HUES48 (cell line): Measurements from ENCODE around the gene GTPBP4.

ENCODE experiments used
- H3K27ac ChIP-seq: one replicate; pipeline ENCODE4 v1.7.0; 2013; ENCODE audit warnings: low read depth, low read length, inconsistent platforms
- H3K27me3 ChIP-seq: 2 replicates; pipeline ENCODE4 v1.6.1; 2013; ENCODE audit warnings: mild to moderate bottlenecking, low read length; ENCODE audit not compliant: control insufficient read depth, insufficient read depth
- H3K36me3 ChIP-seq: 2 replicates; pipeline ENCODE4 v1.6.1; 2013; ENCODE audit warnings: low read length; ENCODE audit not compliant: control insufficient read depth, insufficient read depth
- H3K4me1 ChIP-seq: 2 replicates; pipeline ENCODE4 v1.6.1; 2013; ENCODE audit warnings: mild to moderate bottlenecking, low read length; ENCODE audit not compliant: control insufficient read depth, insufficient read depth
- H3K4me3 ChIP-seq: 2 replicates; pipeline ENCODE4 v1.5.1; 2013; ENCODE audit warnings: mild to moderate bottlenecking, low read depth, low read length
- H3K9ac ChIP-seq: 2 replicates; pipeline ENCODE4 v1.6.1; 2013; ENCODE audit warnings: mild to moderate bottlenecking, low read depth, low read length, moderate library complexity
- H3K9me3 ChIP-seq: 2 replicates; pipeline ENCODE4 v1.6.1; 2013; ENCODE audit warnings: low read length; ENCODE audit not compliant: control insufficient read depth, insufficient read depth

GTPBP4 gene

DNA sequence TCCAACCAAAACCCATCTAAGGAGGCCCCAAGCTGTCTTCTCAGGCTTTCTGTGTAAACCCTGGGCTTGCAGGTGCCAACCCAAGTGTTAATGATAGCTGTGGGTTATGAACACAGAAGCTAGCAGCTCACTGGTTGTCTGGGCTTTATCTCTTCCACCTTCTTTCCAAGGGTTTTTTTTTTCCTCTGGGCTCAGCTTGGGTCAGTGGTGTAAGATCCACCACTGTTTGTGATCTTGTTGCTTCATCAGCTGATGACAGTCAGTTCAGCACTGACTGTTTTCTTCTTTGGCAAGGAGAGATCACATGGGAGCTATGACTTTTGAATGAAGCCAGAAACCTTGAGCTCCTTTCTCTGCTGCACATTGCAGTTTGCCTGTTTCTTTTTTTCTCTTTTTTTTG is 4.6 kb downstream of the GTPBP4 start:
- Histone ChIP-seq H3K9me3 (no peaks in the 10 kb centered on the region), H3K9ac (no peak overlapping the region), H3K4me3 (no peak overlapping the region), H3K27me3 (no peaks in the 10 kb centered on the region), H3K27ac (no peak overlapping the region), H3K36me3 (peaks cover 67% of the 10 kb centered on the region), H3K4me1 (peaks cover 3% of the 10 kb centered on the region; the same call in 1 of the 2 replicates)

DNA sequence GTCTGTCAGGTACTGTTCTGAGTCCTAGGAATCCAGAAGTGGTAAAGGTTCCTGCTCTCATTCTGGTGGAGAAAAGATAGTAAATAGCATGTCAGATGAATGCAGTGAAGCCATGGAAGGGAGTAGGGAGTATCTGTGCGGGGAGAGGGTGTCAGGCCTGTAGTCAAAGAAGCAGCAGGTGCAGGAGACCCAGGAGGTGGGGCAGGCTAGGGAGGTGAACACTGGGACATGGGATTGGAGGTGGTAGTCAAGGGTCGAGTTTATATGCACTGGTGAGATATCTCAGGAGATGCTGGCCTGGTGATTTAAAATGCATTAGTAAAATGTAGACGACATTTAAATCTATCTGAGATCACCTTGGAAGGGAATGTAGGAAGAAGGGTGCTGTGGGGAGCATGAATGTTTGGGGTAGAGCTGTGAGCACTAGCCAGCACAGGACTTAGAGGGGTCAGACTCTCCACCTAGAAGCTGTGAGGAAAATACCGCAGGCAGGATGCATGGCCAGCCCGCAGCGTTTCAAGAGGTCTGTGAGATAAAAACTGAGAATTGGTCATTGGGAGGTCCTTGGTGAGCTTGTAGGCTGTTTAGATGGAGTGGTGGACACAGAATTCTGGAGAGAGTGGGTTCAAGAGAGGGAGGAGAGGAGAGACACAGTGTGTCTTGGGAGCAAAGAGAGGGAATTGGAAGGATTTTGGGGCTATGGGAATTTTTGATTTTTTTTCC is 6.8 kb downstream of the GTPBP4 start:
- no peaks in the 10 kb centered on the region for H3K4me1 ChIP-seq
- no peak overlapping the region for H3K27ac ChIP-seq
- no peak overlapping the region for H3K4me3 ChIP-seq
- no peak overlapping the region for H3K9ac ChIP-seq
- H3K36me3 ChIP-seq = peaks cover 86% of the 10 kb centered on the region
- H3K9me3 ChIP-seq = no peaks in the 10 kb centered on the region
- no peaks in the 10 kb centered on the region for H3K27me3 ChIP-seq

DNA sequence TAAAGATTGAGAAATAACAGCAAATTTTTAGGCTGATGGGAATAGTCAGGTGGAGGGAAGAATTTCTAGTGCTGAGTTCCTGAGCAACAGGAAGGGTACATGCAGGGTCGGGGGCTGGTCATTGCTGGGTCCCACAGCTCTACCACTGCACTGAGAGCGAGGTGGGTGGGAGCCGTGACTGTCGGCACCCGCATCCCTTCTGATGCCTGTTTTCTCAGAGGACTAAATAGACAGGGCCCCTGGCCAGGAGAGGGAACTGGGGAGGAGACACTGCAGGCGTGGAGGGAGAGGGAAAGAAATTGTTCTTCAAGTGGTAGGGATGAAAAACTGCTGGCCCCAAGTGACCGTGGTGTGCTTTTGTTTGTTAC is 7.3 kb downstream of the GTPBP4 start:
- H3K27me3 ChIP-seq = no peaks in the 10 kb centered on the region
- H3K9me3 ChIP-seq = no peaks in the 10 kb centered on the region
- no peaks in the 10 kb centered on the region for H3K4me1 ChIP-seq
- no peak overlapping the region for H3K9ac ChIP-seq
- H3K4me3 ChIP-seq = no peak overlapping the region
- no peak overlapping the region for H3K27ac ChIP-seq
- H3K36me3 ChIP-seq = peaks cover 88% of the 10 kb centered on the region

DNA sequence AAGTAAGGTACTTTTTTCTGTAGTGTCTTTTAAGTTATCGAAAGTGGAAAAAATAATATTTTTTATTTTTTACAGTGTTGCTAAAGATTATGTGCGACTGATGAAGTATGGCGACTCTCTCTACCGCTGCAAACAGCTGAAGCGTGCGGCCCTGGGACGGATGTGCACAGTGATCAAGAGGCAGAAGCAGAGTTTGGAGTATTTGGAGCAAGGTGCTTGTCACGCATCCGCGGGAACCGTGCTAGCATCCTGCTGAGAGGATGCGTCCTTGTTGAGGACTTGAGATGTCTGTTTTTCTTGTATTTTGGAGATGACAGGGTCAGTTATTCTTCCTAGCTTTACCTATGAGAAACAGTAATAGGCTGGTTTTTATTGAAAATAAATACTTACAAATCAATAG is 7.8 kb downstream of the GTPBP4 start:
- Histone ChIP-seq H3K27me3 (no peaks in the 10 kb centered on the region), H3K9me3 (no peaks in the 10 kb centered on the region), H3K9ac (no peak overlapping the region), H3K36me3 (peaks cover 88% of the 10 kb centered on the region), H3K27ac (no peak overlapping the region), H3K4me1 (no peaks in the 10 kb centered on the region), H3K4me3 (no peak overlapping the region)

DNA sequence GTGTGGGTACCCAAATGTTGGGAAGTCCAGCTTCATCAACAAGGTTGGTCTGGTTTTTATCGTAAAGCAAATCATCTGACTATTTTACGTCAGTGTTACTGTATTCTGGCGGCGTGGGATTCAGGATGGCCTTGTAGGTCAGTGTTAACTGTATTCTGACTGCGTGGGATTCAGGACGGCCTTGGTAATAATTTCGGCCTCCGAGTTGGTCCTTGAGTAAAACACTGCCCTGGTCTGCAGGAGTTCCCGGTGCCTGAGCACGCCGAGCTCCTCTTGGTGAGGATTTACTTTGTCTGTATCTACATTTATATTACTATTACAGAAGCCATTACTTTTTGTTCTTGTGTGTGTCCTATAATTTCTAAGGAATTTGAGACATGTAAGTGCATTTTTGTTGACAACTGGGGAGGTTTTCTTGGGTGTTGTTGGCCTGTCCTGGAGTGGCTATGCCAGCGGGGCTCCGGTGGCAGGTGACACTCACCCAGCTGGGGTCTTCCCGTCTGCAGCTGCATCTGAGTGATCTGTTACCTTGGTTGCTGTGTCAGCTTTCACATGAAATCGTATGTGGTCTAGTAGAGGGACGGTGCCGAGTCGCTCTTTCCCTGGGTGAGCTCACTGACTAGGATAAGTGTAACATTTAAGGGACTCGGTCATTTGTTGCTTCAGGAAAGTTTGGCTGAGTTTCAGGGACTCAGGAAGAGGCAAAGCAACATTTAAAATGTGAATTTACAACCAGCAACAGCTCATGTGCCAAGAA is 9.2 kb downstream of the GTPBP4 start:
- H3K4me1 ChIP-seq = no peaks in the 10 kb centered on the region
- no peak overlapping the region for H3K9ac ChIP-seq
- no peaks in the 10 kb centered on the region for H3K27me3 ChIP-seq
- no peak overlapping the region for H3K4me3 ChIP-seq
- no peak overlapping the region for H3K27ac ChIP-seq
- H3K36me3 ChIP-seq = peaks cover 98% of the 10 kb centered on the region
- H3K9me3 ChIP-seq = no peaks in the 10 kb centered on the region

DNA sequence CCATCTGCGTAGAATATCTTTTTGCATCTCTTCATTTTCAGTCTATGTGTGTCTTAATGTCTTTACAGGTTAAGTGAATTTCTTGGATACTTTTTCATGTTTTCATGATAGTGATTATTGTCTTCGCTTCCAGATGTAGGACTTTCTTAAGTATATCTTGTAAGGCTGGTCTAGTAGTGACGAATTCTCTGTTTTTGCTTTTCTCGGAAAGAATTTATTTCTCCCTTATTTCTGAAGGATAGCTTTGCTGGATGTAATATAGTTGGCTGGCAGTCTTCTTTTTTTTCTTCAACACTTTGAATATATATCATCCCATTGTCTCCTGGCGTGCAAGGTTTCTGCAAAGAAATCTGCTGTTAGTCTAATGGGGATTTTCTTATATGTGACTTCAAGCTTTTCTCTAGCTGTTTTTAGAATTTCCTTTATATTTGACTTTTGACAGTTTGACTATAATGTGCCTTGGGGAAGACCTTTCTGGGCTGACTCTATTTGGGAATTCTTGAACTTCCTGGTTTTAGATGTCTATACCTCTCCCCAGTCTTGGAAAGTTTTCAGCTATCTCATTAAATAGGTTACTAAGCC is 14.3 kb downstream of the GTPBP4 start:
- Histone ChIP-seq H3K36me3 (peaks cover 97% of the 10 kb centered on the region), H3K27me3 (no peaks in the 10 kb centered on the region), H3K27ac (no peak overlapping the region), H3K4me3 (no peak overlapping the region), H3K4me1 (no peaks in the 10 kb centered on the region), H3K9me3 (no peaks in the 10 kb centered on the region), H3K9ac (no peak overlapping the region)

DNA sequence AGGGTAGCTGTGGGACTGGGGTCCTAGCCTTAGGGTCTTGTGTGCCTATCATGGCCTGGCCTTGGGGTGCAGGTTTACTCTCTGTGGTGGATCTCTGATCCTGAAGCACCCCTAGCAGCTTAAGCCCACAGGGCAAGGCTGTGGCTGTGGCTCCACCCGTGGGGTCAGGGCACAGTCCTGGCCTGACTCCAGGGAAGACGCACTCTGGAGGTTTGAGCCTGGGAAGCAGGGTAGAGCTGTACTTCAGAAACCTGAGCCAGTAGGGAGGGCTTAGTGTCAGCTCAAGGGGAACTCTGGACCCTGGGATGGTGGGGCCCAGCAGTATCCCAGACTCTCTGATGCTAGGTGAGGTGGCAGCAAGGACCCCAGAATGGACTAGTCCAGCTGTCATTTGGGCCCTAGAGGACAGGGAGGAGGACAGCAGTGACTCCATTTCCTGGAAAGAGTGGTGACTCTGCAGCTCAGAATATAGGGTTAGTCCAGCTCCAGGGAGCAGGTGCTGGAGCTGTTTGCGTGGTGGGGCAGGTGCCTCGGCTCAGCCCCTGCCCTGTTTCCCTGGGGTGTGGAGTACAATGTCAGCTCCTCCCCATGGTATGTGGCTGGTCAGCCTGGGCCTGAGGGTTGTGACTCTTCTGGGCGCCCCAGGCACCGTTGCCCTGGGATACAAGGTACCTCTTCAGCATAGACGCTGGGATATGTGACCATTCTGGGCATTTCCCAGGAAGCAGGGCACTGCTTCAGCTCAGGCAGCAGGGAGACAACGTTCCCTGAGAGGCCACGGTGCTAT is 15.8 kb downstream of the GTPBP4 start:
- H3K4me1 ChIP-seq = no peaks in the 10 kb centered on the region
- no peaks in the 10 kb centered on the region for H3K9me3 ChIP-seq
- no peak overlapping the region for H3K9ac ChIP-seq
- H3K36me3 ChIP-seq = peaks cover 97% of the 10 kb centered on the region
- no peaks in the 10 kb centered on the region for H3K27me3 ChIP-seq
- H3K27ac ChIP-seq = no peak overlapping the region
- H3K4me3 ChIP-seq = no peak overlapping the region

DNA sequence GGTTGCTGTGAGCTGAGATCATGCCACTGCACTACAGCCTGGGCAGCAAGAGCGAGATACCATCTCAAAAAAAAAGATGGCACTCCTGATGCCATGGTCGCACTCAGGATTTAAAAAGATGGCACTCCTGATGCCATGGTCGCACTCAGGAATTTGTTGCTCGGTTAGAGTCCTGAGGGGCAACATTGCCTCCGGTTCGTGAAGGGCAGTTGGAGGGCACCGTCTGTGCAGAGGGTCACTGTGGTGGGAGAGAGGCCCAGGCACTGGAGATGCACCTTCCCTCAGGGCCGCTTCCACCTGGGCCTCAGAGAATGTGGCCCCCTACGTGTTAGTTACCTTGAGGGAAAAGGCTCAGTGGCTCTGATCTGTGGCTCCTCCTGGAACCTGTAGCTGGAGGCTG is 18.3 kb downstream of the GTPBP4 start:
- no peaks in the 10 kb centered on the region for H3K9me3 ChIP-seq
- peaks cover 96% of the 10 kb centered on the region for H3K36me3 ChIP-seq

DNA sequence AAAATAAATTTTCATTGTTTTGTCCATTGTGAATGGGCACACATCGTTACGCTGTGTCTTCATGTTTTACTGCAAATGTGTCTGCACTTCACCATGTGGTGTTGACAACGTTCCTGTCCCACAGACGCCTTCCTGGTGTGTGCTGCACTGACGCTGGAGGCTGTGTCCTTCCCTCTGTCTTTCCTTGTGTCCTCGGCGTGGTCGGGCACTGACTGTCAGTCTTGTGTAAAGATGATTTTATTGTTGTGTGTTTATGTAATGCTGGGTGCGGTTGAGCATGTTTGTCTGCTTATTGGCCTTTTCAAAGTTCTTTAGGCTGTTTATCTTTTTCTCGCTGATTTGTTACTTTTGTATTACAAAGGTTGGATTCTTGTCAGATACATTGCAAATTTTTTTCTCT is 19.3 kb downstream of the GTPBP4 start:
- Histone ChIP-seq H3K9me3 (no peaks in the 10 kb centered on the region), H3K9ac (no peak overlapping the region), H3K27ac (no peak overlapping the region), H3K4me3 (no peak overlapping the region), H3K36me3 (peaks cover 96% of the 10 kb centered on the region), H3K4me1 (no peaks in the 10 kb centered on the region), H3K27me3 (no peaks in the 10 kb centered on the region)

More for the DNA sequence above, 18.3 kb downstream of the GTPBP4 start:
- no peak overlapping the region for H3K9ac ChIP-seq
- H3K27me3 ChIP-seq = no peaks in the 10 kb centered on the region
- H3K27ac ChIP-seq = no peak overlapping the region
- no peak overlapping the region for H3K4me3 ChIP-seq
- no peaks in the 10 kb centered on the region for H3K4me1 ChIP-seq

DNA sequence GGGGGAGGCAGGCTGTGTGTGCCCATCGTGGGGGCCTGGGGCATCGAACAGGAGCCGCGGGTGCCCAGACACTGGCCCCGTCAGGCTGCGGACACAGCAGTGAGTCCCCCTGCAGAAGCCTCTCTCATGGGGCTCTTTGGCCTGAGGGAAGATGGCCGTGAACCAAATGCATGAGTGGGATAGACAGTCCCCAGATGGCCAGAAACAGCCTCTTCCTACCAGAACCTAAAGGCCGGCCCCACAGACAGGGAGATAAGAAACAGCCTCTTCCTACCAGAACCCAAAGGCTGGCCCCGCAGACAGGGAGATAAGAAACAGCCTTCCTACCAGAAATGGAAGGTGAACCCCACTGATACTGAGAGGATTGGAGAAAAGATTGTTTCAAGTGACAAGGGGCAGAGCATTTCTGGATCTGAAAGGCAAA is 20.8 kb downstream of the GTPBP4 start:
- no peak overlapping the region for H3K4me3 ChIP-seq
- H3K4me1 ChIP-seq = no peaks in the 10 kb centered on the region
- no peaks in the 10 kb centered on the region for H3K9me3 ChIP-seq
- H3K36me3 ChIP-seq = peaks cover 93% of the 10 kb centered on the region
- H3K9ac ChIP-seq = no peak overlapping the region
- H3K27me3 ChIP-seq = no peaks in the 10 kb centered on the region
- H3K27ac ChIP-seq = peak overlapping the region; percentile 47
